DND-41 (cell line): ENCODE data around the gene MXI1.

Source experiments
- EZH2 ChIP-seq: IDR thresholded peaks from 3 replicates; pipeline ENCODE4 v1.6.1; 2012; ENCODE audit warnings: borderline replicate concordance, low read depth, mild to moderate bottlenecking, moderate library complexity, low read length, inconsistent platforms; ENCODE audit not compliant: severe bottlenecking
- TF ChIP-seq, protein P1 (sequence below): IDR thresholded peaks from 2 replicates; pipeline ENCODE4 v1.5.1; 2012; ENCODE audit warnings: borderline replicate concordance, low read length, moderate library complexity, mild to moderate bottlenecking; ENCODE audit not compliant: poor library complexity, severe bottlenecking; ENCODE audit errors: extremely low read depth

DNA sequence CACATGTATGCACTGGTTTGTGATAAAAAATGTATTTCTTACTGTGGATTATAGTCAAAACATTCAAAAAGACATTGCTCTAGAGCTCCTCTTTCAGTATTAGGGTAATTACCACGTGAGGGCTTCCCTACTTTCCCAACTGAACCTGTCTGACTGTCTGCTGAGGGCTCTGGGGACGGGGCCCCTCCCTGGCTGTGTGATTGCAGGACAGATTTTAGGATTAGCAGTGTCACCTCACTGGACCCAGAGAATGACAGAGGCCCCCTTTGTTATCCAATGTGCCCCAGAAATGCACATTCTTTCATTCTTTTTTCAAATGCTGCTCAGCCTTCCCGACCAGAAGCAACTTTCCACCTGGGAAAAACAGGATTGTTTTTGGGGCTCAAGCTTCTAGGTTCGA lies 43.6 kb upstream of the MXI1 start:
- TF ChIP-seq, protein P1, sequence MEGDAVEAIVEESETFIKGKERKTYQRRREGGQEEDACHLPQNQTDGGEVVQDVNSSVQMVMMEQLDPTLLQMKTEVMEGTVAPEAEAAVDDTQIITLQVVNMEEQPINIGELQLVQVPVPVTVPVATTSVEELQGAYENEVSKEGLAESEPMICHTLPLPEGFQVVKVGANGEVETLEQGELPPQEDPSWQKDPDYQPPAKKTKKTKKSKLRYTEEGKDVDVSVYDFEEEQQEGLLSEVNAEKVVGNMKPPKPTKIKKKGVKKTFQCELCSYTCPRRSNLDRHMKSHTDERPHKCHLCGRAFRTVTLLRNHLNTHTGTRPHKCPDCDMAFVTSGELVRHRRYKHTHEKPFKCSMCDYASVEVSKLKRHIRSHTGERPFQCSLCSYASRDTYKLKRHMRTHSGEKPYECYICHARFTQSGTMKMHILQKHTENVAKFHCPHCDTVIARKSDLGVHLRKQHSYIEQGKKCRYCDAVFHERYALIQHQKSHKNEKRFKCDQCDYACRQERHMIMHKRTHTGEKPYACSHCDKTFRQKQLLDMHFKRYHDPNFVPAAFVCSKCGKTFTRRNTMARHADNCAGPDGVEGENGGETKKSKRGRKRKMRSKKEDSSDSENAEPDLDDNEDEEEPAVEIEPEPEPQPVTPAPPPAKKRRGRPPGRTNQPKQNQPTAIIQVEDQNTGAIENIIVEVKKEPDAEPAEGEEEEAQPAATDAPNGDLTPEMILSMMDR = no peak
- TF ChIP-seq EZH2 = no peak
